GM23338 (cell line): ENCODE results near the gene SH2D4B.

Source experiments
- CREB1 ChIP-seq: fragments of 250-450 bp; sonication (Bioruptor Pico); IDR thresholded peaks from 2 replicates; pipeline ENCODE4 v1.5.0; 2020; ENCODE audit warnings: low read depth, mild to moderate bottlenecking, moderate library complexity
- EZH2 ChIP-seq: fragments of 200-600 bp; sonication (generic); IDR thresholded peaks from one replicate; pipeline ENCODE4 v1.8.0; 2017; ENCODE audit warnings: antibody characterized with exemption, mild to moderate bottlenecking, low read depth; ENCODE audit not compliant: unreplicated experiment
- EZH2phosphoT487 ChIP-seq: fragments of 200-600 bp; sonication (generic); IDR thresholded peaks from one replicate; pipeline ENCODE4 v1.8.1; 2018; ENCODE audit warnings: antibody characterized with exemption; ENCODE audit not compliant: unreplicated experiment
- JUNB ChIP-seq: IDR thresholded peaks from one replicate; pipeline ENCODE4 v1.6.1; 2016; ENCODE audit warnings: antibody characterized with exemption; ENCODE audit not compliant: unreplicated experiment
- POLR2AphosphoS5 ChIP-seq: IDR thresholded peaks from 2 replicates; pipeline ENCODE4 v1.6.1; 2016; ENCODE audit warnings: antibody characterized with exemption, low read depth
- ZNF114 ChIP-seq: fragments of 250-450 bp; sonication (Bioruptor Pico); IDR thresholded peaks from 2 replicates; pipeline ENCODE4 v1.5.0; 2020; ENCODE audit warnings: mild to moderate bottlenecking, moderate library complexity
- ZNF331 ChIP-seq: fragments of 250-450 bp; sonication (Bioruptor Pico); IDR thresholded peaks from 2 replicates; pipeline ENCODE4 v1.5.0; 2020; ENCODE audit warnings: low read depth, mild to moderate bottlenecking, moderate library complexity
- TF ChIP-seq, protein P1 (sequence below), 2 experiments: fragments of 200-600 bp in 1 of 2; sonication (generic) in 1 of 2; conservative IDR thresholded peaks; 2 replicates each; pipeline versions ENCODE4 v1.5.1 to v1.6.1; 2016 to 2017; ENCODE audit warnings: antibody characterized with exemption in 2 of 2, low read depth in 2 of 2, mild to moderate bottlenecking in 2 of 2, moderate library complexity in 1 of 2
- TF ChIP-seq, protein P2 (sequence below): fragments of 250-450 bp; sonication (Bioruptor Pico); IDR thresholded peaks from 2 replicates; pipeline ENCODE4 v1.5.0; 2020; ENCODE audit warnings: mild to moderate bottlenecking, moderate library complexity
- TF ChIP-seq, protein P3 (sequence below): IDR thresholded peaks from one replicate; pipeline ENCODE4 v1.6.1; 2018; ENCODE audit warnings: antibody characterized with exemption; ENCODE audit not compliant: unreplicated experiment

DNA sequence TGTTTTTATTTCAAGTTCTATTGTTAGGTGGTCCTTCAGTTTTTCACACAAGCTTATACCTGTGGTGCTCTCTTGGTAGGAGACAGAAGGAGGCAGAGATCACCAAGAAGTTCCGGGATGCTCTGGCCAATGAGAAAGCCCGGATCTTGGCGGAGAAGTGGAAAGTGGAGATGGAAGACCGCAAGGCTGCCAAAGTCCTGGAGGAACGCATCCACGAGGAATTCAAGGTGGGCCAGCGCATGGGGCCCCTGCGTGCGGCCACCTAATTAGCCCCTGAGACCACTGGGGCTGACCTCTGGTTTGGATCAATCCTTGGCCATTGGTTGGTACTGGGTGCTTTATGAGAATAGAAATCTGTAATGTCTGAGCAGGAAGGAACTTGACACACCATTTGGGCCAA is 33.6 kb downstream of the SH2D4B start:
- TF ChIP-seq EZH2 (no peak), POLR2AphosphoS5 (no peak), JUNB (no peak), EZH2phosphoT487 (no peak), ZNF331 (CRISPR knock-in tag) (no peak), CREB1 (CRISPR knock-in tag) (no peak), ZNF114 (CRISPR knock-in tag) (no peak)
- TF ChIP-seq, protein P1, sequence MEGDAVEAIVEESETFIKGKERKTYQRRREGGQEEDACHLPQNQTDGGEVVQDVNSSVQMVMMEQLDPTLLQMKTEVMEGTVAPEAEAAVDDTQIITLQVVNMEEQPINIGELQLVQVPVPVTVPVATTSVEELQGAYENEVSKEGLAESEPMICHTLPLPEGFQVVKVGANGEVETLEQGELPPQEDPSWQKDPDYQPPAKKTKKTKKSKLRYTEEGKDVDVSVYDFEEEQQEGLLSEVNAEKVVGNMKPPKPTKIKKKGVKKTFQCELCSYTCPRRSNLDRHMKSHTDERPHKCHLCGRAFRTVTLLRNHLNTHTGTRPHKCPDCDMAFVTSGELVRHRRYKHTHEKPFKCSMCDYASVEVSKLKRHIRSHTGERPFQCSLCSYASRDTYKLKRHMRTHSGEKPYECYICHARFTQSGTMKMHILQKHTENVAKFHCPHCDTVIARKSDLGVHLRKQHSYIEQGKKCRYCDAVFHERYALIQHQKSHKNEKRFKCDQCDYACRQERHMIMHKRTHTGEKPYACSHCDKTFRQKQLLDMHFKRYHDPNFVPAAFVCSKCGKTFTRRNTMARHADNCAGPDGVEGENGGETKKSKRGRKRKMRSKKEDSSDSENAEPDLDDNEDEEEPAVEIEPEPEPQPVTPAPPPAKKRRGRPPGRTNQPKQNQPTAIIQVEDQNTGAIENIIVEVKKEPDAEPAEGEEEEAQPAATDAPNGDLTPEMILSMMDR (conservative IDR thresholded peaks at IDR 0.05; ENCODE audit: low read depth in 2 of 2): no peak
- TF ChIP-seq, protein P2, sequence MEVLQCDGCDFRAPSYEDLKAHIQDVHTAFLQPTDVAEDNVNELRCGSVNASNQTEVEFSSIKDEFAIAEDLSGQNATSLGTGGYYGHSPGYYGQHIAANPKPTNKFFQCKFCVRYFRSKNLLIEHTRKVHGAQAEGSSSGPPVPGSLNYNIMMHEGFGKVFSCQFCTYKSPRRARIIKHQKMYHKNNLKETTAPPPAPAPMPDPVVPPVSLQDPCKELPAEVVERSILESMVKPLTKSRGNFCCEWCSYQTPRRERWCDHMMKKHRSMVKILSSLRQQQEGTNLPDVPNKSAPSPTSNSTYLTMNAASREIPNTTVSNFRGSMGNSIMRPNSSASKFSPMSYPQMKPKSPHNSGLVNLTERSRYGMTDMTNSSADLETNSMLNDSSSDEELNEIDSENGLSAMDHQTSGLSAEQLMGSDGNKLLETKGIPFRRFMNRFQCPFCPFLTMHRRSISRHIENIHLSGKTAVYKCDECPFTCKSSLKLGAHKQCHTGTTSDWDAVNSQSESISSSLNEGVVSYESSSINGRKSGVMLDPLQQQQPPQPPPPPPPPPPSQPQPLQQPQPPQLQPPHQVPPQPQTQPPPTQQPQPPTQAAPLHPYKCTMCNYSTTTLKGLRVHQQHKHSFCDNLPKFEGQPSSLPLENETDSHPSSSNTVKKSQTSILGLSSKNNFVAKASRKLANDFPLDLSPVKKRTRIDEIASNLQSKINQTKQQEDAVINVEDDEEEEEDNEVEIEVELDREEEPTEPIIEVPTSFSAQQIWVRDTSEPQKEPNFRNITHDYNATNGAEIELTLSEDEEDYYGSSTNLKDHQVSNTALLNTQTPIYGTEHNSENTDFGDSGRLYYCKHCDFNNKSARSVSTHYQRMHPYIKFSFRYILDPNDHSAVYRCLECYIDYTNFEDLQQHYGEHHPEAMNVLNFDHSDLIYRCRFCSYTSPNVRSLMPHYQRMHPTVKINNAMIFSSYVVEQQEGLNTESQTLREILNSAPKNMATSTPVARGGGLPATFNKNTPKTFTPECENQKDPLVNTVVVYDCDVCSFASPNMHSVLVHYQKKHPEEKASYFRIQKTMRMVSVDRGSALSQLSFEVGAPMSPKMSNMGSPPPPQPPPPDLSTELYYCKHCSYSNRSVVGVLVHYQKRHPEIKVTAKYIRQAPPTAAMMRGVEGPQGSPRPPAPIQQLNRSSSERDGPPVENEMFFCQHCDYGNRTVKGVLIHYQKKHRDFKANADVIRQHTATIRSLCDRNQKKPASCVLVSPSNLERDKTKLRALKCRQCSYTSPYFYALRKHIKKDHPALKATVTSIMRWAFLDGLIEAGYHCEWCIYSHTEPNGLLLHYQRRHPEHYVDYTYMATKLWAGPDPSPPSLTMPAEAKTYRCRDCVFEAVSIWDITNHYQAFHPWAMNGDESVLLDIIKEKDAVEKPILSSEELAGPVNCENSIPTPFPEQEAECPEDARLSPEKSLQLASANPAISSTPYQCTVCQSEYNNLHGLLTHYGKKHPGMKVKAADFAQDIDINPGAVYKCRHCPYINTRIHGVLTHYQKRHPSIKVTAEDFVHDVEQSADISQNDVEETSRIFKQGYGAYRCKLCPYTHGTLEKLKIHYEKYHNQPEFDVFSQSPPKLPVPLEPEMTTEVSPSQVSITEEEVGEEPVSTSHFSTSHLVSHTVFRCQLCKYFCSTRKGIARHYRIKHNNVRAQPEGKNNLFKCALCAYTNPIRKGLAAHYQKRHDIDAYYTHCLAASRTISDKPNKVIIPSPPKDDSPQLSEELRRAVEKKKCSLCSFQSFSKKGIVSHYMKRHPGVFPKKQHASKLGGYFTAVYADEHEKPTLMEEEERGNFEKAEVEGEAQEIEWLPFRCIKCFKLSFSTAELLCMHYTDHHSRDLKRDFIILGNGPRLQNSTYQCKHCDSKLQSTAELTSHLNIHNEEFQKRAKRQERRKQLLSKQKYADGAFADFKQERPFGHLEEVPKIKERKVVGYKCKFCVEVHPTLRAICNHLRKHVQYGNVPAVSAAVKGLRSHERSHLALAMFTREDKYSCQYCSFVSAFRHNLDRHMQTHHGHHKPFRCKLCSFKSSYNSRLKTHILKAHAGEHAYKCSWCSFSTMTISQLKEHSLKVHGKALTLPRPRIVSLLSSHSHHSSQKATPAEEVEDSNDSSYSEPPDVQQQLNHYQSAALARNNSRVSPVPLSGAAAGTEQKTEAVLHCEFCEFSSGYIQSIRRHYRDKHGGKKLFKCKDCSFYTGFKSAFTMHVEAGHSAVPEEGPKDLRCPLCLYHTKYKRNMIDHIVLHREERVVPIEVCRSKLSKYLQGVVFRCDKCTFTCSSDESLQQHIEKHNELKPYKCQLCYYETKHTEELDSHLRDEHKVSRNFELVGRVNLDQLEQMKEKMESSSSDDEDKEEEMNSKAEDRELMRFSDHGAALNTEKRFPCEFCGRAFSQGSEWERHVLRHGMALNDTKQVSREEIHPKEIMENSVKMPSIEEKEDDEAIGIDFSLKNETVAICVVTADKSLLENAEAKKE (CRISPR knock-in tag): no peak
- TF ChIP-seq, protein P3, sequence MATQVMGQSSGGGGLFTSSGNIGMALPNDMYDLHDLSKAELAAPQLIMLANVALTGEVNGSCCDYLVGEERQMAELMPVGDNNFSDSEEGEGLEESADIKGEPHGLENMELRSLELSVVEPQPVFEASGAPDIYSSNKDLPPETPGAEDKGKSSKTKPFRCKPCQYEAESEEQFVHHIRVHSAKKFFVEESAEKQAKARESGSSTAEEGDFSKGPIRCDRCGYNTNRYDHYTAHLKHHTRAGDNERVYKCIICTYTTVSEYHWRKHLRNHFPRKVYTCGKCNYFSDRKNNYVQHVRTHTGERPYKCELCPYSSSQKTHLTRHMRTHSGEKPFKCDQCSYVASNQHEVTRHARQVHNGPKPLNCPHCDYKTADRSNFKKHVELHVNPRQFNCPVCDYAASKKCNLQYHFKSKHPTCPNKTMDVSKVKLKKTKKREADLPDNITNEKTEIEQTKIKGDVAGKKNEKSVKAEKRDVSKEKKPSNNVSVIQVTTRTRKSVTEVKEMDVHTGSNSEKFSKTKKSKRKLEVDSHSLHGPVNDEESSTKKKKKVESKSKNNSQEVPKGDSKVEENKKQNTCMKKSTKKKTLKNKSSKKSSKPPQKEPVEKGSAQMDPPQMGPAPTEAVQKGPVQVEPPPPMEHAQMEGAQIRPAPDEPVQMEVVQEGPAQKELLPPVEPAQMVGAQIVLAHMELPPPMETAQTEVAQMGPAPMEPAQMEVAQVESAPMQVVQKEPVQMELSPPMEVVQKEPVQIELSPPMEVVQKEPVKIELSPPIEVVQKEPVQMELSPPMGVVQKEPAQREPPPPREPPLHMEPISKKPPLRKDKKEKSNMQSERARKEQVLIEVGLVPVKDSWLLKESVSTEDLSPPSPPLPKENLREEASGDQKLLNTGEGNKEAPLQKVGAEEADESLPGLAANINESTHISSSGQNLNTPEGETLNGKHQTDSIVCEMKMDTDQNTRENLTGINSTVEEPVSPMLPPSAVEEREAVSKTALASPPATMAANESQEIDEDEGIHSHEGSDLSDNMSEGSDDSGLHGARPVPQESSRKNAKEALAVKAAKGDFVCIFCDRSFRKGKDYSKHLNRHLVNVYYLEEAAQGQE: no peak
